Transverse colon (tissue), 3 donors: Measurements from ENCODE around the gene MAN1A2.

Experiments
- EP300 ChIP-seq: sonication (generic); formaldehyde crosslinking; IDR thresholded peaks from one replicate; pipeline ENCODE4 v1.6.1; 2017; ENCODE audit warnings: antibody characterized with exemption, low read depth
- POLR2A ChIP-seq: fragments of 450-650 bp; IDR thresholded peaks from one replicate; pipeline ENCODE4 v1.6.1; 2016; ENCODE audit warnings: antibody characterized with exemption, mild to moderate bottlenecking, moderate library complexity
- TF ChIP-seq, protein P1 (sequence below), 5 experiments: fragments of 200-600 bp in 3 of 5; fragments of 450-650 bp in 2 of 5; sonication (generic) in 3 of 5; IDR thresholded peaks; 1 replicate in 2 of 5; 2 replicates in 3 of 5; pipeline ENCODE4 v1.5.1; 2016 to 2017; ENCODE audit warnings: antibody characterized with exemption in 5 of 5, inconsistent platforms in 3 of 5, mild to moderate bottlenecking in 2 of 5, moderate library complexity in 1 of 5

- TF ChIP-seq, protein P1, sequence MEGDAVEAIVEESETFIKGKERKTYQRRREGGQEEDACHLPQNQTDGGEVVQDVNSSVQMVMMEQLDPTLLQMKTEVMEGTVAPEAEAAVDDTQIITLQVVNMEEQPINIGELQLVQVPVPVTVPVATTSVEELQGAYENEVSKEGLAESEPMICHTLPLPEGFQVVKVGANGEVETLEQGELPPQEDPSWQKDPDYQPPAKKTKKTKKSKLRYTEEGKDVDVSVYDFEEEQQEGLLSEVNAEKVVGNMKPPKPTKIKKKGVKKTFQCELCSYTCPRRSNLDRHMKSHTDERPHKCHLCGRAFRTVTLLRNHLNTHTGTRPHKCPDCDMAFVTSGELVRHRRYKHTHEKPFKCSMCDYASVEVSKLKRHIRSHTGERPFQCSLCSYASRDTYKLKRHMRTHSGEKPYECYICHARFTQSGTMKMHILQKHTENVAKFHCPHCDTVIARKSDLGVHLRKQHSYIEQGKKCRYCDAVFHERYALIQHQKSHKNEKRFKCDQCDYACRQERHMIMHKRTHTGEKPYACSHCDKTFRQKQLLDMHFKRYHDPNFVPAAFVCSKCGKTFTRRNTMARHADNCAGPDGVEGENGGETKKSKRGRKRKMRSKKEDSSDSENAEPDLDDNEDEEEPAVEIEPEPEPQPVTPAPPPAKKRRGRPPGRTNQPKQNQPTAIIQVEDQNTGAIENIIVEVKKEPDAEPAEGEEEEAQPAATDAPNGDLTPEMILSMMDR (IDR thresholded peaks at IDR 0.05): no peak
- no peak for TF ChIP-seq POLR2A
- TF ChIP-seq EP300: no peak
These were observed 31.7 kb downstream of the MAN1A2 start for GRCh38 chr1:117398957-117399356.
